C4-2B (cell line): ENCODE measurements around the gene CARD10.

Source experiments
- CTCF ChIP-seq: fragments of 450-650 bp; conservative IDR thresholded peaks from 2 replicates; pipeline ENCODE4 v1.5.1; 2017; ENCODE audit warnings: mild to moderate bottlenecking
- ZFX ChIP-seq: fragments of 450-650 bp; IDR thresholded peaks from 2 replicates; pipeline ENCODE4 v1.6.1; 2017

GRCh38 chr22:37455896-37456295 lies 63.3 kb downstream of the CARD10 start:
- TF ChIP-seq CTCF (no peak), ZFX (no peak)
